Neural cell (in vitro differentiated cells): ENCODE measurements around the gene CDH9. TPM values are rescaled to one million over a fixed set of nuclear protein-coding genes. Genes with fewer than 3 reads are reported as not detected.

Experiments used
- H2AFZ ChIP-seq: fragments of 200-600, 300-800 bp; sonication (generic), shearing (Covaris generic); 2 replicates; pipeline ENCODE4 v1.6.0; 2014; ENCODE audit warnings: low read depth, mild to moderate bottlenecking, antibody characterized with exemption, low read length, moderate library complexity
- H3F3A ChIP-seq: fragments of 200-600 bp; shearing (Covaris generic); 2 replicates; pipeline ENCODE4 v1.6.1; 2016; ENCODE audit warnings: mild to moderate bottlenecking, moderate library complexity, mixed read lengths, antibody characterized with exemption, low read length; ENCODE audit not compliant: insufficient read depth, poor library complexity, severe bottlenecking
- H3K27ac ChIP-seq: fragments of 200-600, 300-800 bp; sonication (generic), shearing (Covaris generic); 2 replicates; pipeline ENCODE4 v1.5.1; 2014; ENCODE audit warnings: mild to moderate bottlenecking, low read length, moderate library complexity
- H3K27me3 ChIP-seq: fragments of 300-800, 200-600 bp; sonication (generic), shearing (Covaris generic); 2 replicates; pipeline ENCODE4 v1.6.0; 2014; ENCODE audit warnings: mild to moderate bottlenecking, low read depth, low read length, moderate library complexity; ENCODE audit not compliant: insufficient read depth
- H3K36me3 ChIP-seq: fragments of 300-800, 200-600 bp; sonication (generic), shearing (Covaris generic); 2 replicates; pipeline ENCODE4 v1.5.1; 2014; ENCODE audit warnings: mild to moderate bottlenecking, antibody characterized with exemption, low read length, moderate library complexity; ENCODE audit not compliant: insufficient read depth
- H3K4me2 ChIP-seq: fragments of 300-800, 200-600 bp; sonication (generic), shearing (Covaris generic); 2 replicates; pipeline ENCODE4 v1.6.0; 2014; ENCODE audit warnings: mild to moderate bottlenecking, low read length
- H3K4me3 ChIP-seq: fragments of 300-800, 200-600 bp; sonication (generic), shearing (Covaris generic); 2 replicates; pipeline ENCODE4 v1.5.1; 2014; ENCODE audit warnings: mild to moderate bottlenecking, low read length, moderate library complexity
- H3K79me2 ChIP-seq: fragments of 200-600 bp; shearing (Covaris generic); replicated peaks from 2 replicates; pipeline ENCODE4 v1.6.0; 2014; ENCODE audit warnings: mild to moderate bottlenecking, low read length, moderate library complexity; ENCODE audit not compliant: insufficient read depth
- H3K9ac ChIP-seq: fragments of 300-800, 200-600 bp; sonication (generic), shearing (Covaris generic); 2 replicates; pipeline ENCODE4 v1.6.1; 2016; ENCODE audit warnings: mild to moderate bottlenecking, low read length, mixed read lengths
- H3K9me2 ChIP-seq: fragments of 200-600 bp; shearing (Covaris generic); 2 replicates; pipeline ENCODE4 v1.6.1; 2016; ENCODE audit warnings: mild to moderate bottlenecking, low read length, mixed read lengths; ENCODE audit not compliant: insufficient read depth
- H3K9me3 ChIP-seq: fragments of 200-600, 300-800 bp; sonication (generic), shearing (Covaris generic); 2 replicates; pipeline ENCODE4 v1.6.1; 2016; ENCODE audit warnings: mild to moderate bottlenecking, mixed run types, low read length, moderate library complexity, mixed read lengths
- H4K20me1 ChIP-seq: fragments of 200-600 bp; shearing (Covaris generic); 2 replicates; pipeline ENCODE4 v1.6.1; 2016; ENCODE audit warnings: mild to moderate bottlenecking, mixed run types; ENCODE audit not compliant: insufficient read depth
- CTCF ChIP-seq: fragments of 450-650 bp; IDR thresholded peaks from 2 replicates; pipeline ENCODE4 v1.5.1; 2014; ENCODE audit warnings: antibody characterized with exemption, mild to moderate bottlenecking, moderate library complexity; ENCODE audit not compliant: poor library complexity, severe bottlenecking
- EP300 ChIP-seq: fragments of 450-650 bp; conservative IDR thresholded peaks from 2 replicates; pipeline ENCODE4 v1.6.1; 2014; ENCODE audit warnings: antibody characterized with exemption, mild to moderate bottlenecking, moderate library complexity; ENCODE audit not compliant: poor library complexity, severe bottlenecking
- EZH2 ChIP-seq: fragments of 200-600, 300-800 bp; shearing (Covaris generic), sonication (generic); IDR thresholded peaks from 2 replicates; pipeline ENCODE4 v1.6.1; 2014; ENCODE audit warnings: antibody characterized with exemption, low read length, borderline replicate concordance, mild to moderate bottlenecking; ENCODE audit not compliant: insufficient read depth, poor library complexity, severe bottlenecking
- MXI1 ChIP-seq: fragments of 450-650 bp; conservative IDR thresholded peaks from 2 replicates; pipeline ENCODE4 v1.6.1; 2014; ENCODE audit warnings: antibody characterized with exemption, mild to moderate bottlenecking; ENCODE audit not compliant: poor library complexity, severe bottlenecking
- POLR2AphosphoS5 ChIP-seq: IDR thresholded peaks from 2 replicates; pipeline ENCODE4 v1.6.1; 2012
- RAD21 ChIP-seq: fragments of 450-650 bp; conservative IDR thresholded peaks from 2 replicates; pipeline ENCODE4 v1.6.1; 2014; ENCODE audit warnings: antibody characterized with exemption, mild to moderate bottlenecking, moderate library complexity
- SMC3 ChIP-seq: fragments of 450-650 bp; conservative IDR thresholded peaks from 2 replicates; pipeline ENCODE4 v1.6.1; 2014; ENCODE audit warnings: antibody characterized with exemption, mild to moderate bottlenecking, moderate library complexity; ENCODE audit not compliant: poor library complexity
- polyA plus RNA-seq: library from polyadenylated mRNA; depleted of rRNA; stranded (reverse); fragments of >200 nt; gene quantifications from 2 replicates; pipeline ENCODE4 v1.2.3, GENCODE V29; 2014

Gene CDH9
- polyA plus RNA-seq, 1 donor from 2014 or later, result 1.7 TPM

DNA sequence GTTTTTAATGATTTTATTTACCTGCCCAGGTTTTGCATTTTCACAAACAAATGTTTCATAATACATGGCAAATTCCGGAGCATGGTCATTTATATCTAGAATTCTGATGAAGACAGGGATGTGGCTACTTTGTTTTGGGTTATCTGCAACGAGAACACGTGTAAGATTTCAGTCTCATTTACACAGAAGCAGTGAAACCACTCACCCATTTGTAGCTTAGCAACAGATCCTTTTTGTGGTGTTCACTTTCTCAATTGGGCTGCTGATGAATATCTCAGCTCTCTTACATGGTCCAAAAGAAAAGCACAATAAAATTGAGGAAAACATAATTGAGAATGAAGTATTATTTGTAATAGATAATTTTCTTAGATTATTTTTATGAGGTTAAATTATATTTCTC lies 148.6 kb downstream of the CDH9 start:
- TF ChIP-seq EP300 (no peak), POLR2AphosphoS5 (peak; percentile 66)
- Histone ChIP-seq H3K4me3 (no peak overlapping the region), H4K20me1 (no peaks in the 10 kb centered on the region), H3K9me3 (no peaks in the 10 kb centered on the region), H3F3A (no peaks in the 10 kb centered on the region), H2AFZ (no peak overlapping the region), H3K27ac (peak overlapping the region; percentile 6), H3K79me2 (no peaks in the 10 kb centered on the region), H3K9ac (no peak overlapping the region), H3K36me3 (no peaks in the 10 kb centered on the region), H3K4me2 (no peak overlapping the region), H3K9me2 (no peaks in the 10 kb centered on the region), H3K27me3 (no peaks in the 10 kb centered on the region)

DNA sequence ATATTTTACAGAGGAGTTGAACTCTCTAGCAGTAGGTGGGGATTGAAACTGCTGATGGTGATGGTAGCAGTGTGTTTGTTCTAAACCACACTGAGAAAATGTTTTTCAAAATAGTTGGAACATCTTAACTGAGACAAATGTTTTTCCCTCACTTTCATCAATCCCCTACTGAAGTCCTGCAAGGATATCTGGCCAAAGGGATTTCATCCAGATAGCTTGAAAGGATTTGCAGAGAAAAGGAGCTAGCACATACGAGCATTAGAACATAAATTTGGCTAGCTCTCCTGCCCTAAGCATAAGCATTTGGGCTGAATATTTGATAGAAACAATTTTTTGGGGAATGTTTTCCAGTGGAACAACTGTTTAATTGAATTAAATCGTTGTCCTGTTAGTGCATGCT lies 153.9 kb downstream of the CDH9 start:
- Histone ChIP-seq H3K27ac (no peak overlapping the region), H3K9me2 (no peaks in the 10 kb centered on the region), H3K4me3 (no peak overlapping the region), H3K4me2 (no peak overlapping the region), H3K36me3 (no peaks in the 10 kb centered on the region), H3K79me2 (no peaks in the 10 kb centered on the region), H3K9ac (no peak overlapping the region), H4K20me1 (no peaks in the 10 kb centered on the region), H3F3A (no peaks in the 10 kb centered on the region), H2AFZ (no peak overlapping the region), H3K27me3 (no peaks in the 10 kb centered on the region), H3K9me3 (no peaks in the 10 kb centered on the region)
- TF ChIP-seq EZH2 (no peak), RAD21 (no peak), MXI1 (no peak), SMC3 (no peak), POLR2AphosphoS5 (no peak), EP300 (no peak), CTCF (no peak)

GRCh38 chr5:26883375-26883774 lies 155.0 kb downstream of the CDH9 start:
- H3K4me2 ChIP-seq, result no peak overlapping the region
- TF ChIP-seq CTCF, result no peak
- TF ChIP-seq POLR2AphosphoS5, result peak; percentile 83
- peak; percentile 95 for TF ChIP-seq EP300

More at GRCh38 chr5:26883375-26883774, 155.0 kb downstream of the CDH9 start:
- Histone ChIP-seq H3K27ac (no peak overlapping the region), H3K9ac (no peak overlapping the region), H3K36me3 (no peaks in the 10 kb centered on the region), H3K4me3 (no peak overlapping the region), H3F3A (no peaks in the 10 kb centered on the region), H3K9me3 (no peaks in the 10 kb centered on the region), H2AFZ (no peak overlapping the region), H3K27me3 (no peaks in the 10 kb centered on the region), H3K79me2 (no peaks in the 10 kb centered on the region), H3K9me2 (no peaks in the 10 kb centered on the region), H4K20me1 (no peaks in the 10 kb centered on the region)
